GM12865 (cell line): ENCODE measurements around the gene TMEM270.
"Not testable (repeated sequence)": the region's sequence is repeated elsewhere in the genome, so short reads cannot be mapped to it uniquely, and the experiment has no call there.

ENCODE experiments used
- DNase-seq: peaks from one replicate; pipeline ENCODE4 v3.0.0; 2010; ENCODE audit warnings: low read depth
- H3K4me3 ChIP-seq: 2 replicates; pipeline ENCODE4 v1.5.1; 2011; ENCODE audit warnings: mild to moderate bottlenecking, low read depth, low read length, control low read depth
- CTCF ChIP-seq: IDR thresholded peaks from 2 replicates; pipeline ENCODE4 v1.5.1; 2011; ENCODE audit warnings: low read length, control low read depth, low read depth, inconsistent platforms; ENCODE audit not compliant: insufficient read depth; ENCODE audit errors: missing control alignments

TMEM270 gene

GRCh38 chr7:73860859-73861258, at the start of gene TMEM270:
TMEM270 (plus strand) TSS chr7:73861159; CDS start chr7:73861195, 36 bp downstream.
- DNase-seq: no peak
- TF ChIP-seq CTCF: no peak
- H3K4me3 ChIP-seq: no peak within 1 kb of the TSS

- peak; percentile 57 for DNase-seq
- TF ChIP-seq CTCF: peak; percentile 81
These were observed 49.2 kb upstream of the TMEM270 start for GRCh38 chr7:73811760-73812168.

GRCh38 chr7:73812996-73813395, 48.0 kb upstream of the TMEM270 start:
- no peak for DNase-seq
- no peak overlapping the region for H3K4me3 ChIP-seq
- no peak for TF ChIP-seq CTCF

More at GRCh38 chr7:73811760-73812168, 49.2 kb upstream of the TMEM270 start:
- H3K4me3 ChIP-seq: no peak overlapping the region

GRCh38 chr7:73815436-73815835, 45.5 kb upstream of the TMEM270 start:
- no peak for TF ChIP-seq CTCF
- DNase-seq: no peak

GRCh38 chr7:73817121-73817520, 43.8 kb upstream of the TMEM270 start:
- no peak overlapping the region for H3K4me3 ChIP-seq
- no peak for DNase-seq
- no peak for TF ChIP-seq CTCF

More at GRCh38 chr7:73815436-73815835, 45.5 kb upstream of the TMEM270 start:
- H3K4me3 ChIP-seq: no peak overlapping the region

GRCh38 chr7:73820013-73820412, 40.9 kb upstream of the TMEM270 start:
- DNase-seq: no peak
- H3K4me3 ChIP-seq: no peak overlapping the region
- TF ChIP-seq CTCF: no peak

- not testable (repeated sequence) for DNase-seq, H3K4me3 ChIP-seq
These were observed 39.2 kb upstream of the TMEM270 start for GRCh38 chr7:73821597-73822285.
